Measurements from ENCODE around the gene OR8B4. TPM values are rescaled to one million over a fixed set of nuclear protein-coding genes. Genes with fewer than 3 reads are reported as not detected.

OR8B4 gene, protein sequence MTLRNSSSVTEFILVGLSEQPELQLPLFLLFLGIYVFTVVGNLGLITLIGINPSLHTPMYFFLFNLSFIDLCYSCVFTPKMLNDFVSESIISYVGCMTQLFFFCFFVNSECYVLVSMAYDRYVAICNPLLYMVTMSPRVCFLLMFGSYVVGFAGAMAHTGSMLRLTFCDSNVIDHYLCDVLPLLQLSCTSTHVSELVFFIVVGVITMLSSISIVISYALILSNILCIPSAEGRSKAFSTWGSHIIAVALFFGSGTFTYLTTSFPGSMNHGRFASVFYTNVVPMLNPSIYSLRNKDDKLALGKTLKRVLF
- total RNA-seq (2021; ENCODE audit: unreplicated experiment), result not detected
- not detected in 2 replicates for polyA plus RNA-seq (2012)
- not detected for Bru-seq, nascent RNA
- BruChase-seq, experiment 1, labeled RNA remaining after a 6-hour chase, result not detected
- BruChase-seq, experiment 2, labeled RNA remaining after a 2-hour chase, result not detected
- long read RNA-seq, result 0 reads

DNA sequence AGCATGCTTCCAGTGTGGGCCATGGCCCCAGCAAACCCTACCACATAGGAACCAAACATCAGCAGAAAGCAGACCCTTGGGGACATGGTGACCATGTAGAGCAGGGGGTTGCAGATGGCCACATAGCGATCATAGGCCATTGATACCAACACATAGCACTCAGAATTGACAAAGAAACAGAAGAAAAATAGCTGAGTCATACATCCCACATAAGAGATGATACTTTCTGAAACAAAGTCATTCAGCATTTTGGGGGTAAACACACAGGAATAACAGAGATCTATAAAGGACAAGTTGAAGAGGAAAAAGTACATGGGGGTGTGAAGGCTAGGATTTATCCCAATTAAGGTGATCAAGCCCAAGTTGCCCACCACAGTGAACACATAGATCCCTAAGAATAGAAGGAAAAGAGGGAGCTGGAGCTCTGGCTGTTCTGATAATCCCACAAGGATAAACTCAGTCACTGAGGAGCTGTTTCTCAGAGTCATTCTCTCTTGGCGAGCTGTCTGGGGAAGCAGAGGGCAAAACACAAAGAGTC is at the start of gene OR8B4:
Gene OR8B4, minus strand, starts transcription at position 488 of the 538 bp plus-strand sequence. Its CDS starts 0 bp downstream, at position 488.
- Histone ChIP-seq H3K4me3 (replicated peaks in 1 of 2; ENCODE audit: low read depth in 1 of 2, low read length in 2 of 2) (no peak within 1 kb of the TSS), H3K9me2 (ENCODE audit: insufficient read depth) (no peaks in the 10 kb centered on the region), H3K4me2 (ENCODE audit: low read length) (no peak within 1 kb of the TSS), H3K27ac (ENCODE audit: low read depth, low read length) (no peak within 1 kb of the TSS), H3K79me2 (ENCODE audit: insufficient read depth, low read length) (no peaks in the 10 kb centered on the region), H3K27me3 (ENCODE audit: insufficient read depth, low read length) (peaks cover 51% of the 10 kb centered on the region), H4K20me1 (ENCODE audit: insufficient read depth) (no peaks in the 10 kb centered on the region), H3K9me3 (ENCODE audit: control insufficient read depth in 1 of 2, insufficient read depth in 1 of 2, low read depth in 1 of 2, low read length in 2 of 2) (no peaks in the 10 kb centered on the region), H3K4me1 (ENCODE audit: control insufficient read depth in 1 of 2, insufficient read depth in 2 of 2, low read length in 2 of 2) (no peaks in the 10 kb centered on the region), H3K9ac (ENCODE audit: low read length) (no peak within 1 kb of the TSS), H2AFZ (ENCODE audit: low read depth, low read length, poor library complexity, severe bottlenecking) (no peak within 1 kb of the TSS), H3K36me3 (ENCODE audit: control insufficient read depth in 1 of 2, insufficient read depth in 2 of 2, low read length in 2 of 2) (no peaks in the 10 kb centered on the region)
- ATAC-seq (no peak), DNase-seq (ENCODE audit: low read depth, low spot score) (no peak)
- intact Hi-C loops (cut with micrococcal nuclease), result no loop called here
- TF ChIP-seq POLR2A (IDR thresholded peaks at IDR 0.05; ENCODE audit: borderline replicate concordance, extremely low read depth, insufficient read depth, insufficient read length), result no peak
- TF ChIP-seq FOSL1 (IDR thresholded peaks at IDR 0.05; ENCODE audit: low read depth), result no peak
- no peak for TF ChIP-seq CEBPB (IDR thresholded peaks at IDR 0.05; ENCODE audit: low read depth)
- TF ChIP-seq ELF1 (IDR thresholded peaks at IDR 0.05; ENCODE audit: borderline replicate concordance, low read depth), result no peak
- TF ChIP-seq CBX3 (IDR thresholded peaks at IDR 0.05; ENCODE audit: low read depth), result no peak
- no peak for TF ChIP-seq SIN3A (IDR thresholded peaks at IDR 0.05; ENCODE audit: low read depth)
- no peak for TF ChIP-seq SRF (IDR thresholded peaks at IDR 0.05; ENCODE audit: low read depth)
- no peak for TF ChIP-seq RAD21 (IDR thresholded peaks at IDR 0.05; ENCODE audit: low read depth)
- TF ChIP-seq ZFX (IDR thresholded peaks at IDR 0.05), result no peak
- TF ChIP-seq, protein P1, sequence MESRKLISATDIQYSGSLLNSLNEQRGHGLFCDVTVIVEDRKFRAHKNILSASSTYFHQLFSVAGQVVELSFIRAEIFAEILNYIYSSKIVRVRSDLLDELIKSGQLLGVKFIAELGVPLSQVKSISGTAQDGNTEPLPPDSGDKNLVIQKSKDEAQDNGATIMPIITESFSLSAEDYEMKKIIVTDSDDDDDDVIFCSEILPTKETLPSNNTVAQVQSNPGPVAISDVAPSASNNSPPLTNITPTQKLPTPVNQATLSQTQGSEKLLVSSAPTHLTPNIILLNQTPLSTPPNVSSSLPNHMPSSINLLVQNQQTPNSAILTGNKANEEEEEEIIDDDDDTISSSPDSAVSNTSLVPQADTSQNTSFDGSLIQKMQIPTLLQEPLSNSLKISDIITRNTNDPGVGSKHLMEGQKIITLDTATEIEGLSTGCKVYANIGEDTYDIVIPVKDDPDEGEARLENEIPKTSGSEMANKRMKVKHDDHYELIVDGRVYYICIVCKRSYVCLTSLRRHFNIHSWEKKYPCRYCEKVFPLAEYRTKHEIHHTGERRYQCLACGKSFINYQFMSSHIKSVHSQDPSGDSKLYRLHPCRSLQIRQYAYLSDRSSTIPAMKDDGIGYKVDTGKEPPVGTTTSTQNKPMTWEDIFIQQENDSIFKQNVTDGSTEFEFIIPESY (IDR thresholded peaks at IDR 0.05; ENCODE audit: extremely low read depth, insufficient replicate concordance, low read length), result no peak
- no peak for TF ChIP-seq POLR2AphosphoS5 (IDR thresholded peaks at IDR 0.05; ENCODE audit: low read depth, low read length)
- TF ChIP-seq YY1 (IDR thresholded peaks at IDR 0.05; ENCODE audit: extremely low read depth, insufficient replicate concordance, low read depth, low read length), result no peak
- TF ChIP-seq SP1 (IDR thresholded peaks at IDR 0.05; ENCODE audit: low read depth), result no peak
- no peak for TF ChIP-seq EZH2 (IDR thresholded peaks at IDR 0.05)
- no TSS peak for BruUV-seq (replicated peaks)
- ChIA-PET RAD21 (ENCODE audit: low non-redundant PET in 1 of 2, low total read pairs in 2 of 2, uncharacterized antibody in 2 of 2, unreplicated experiment in 2 of 2) (no interaction called here), POLR2A (no interaction called here), CTCF (no interaction called here)

All from HCT116 (cell line).